H1 (cell line): ENCODE data around the gene COL19A1.

Experiments
- CTCF ChIP-seq, 3 experiments: IDR thresholded peaks; 1 replicate in 2 of 3; 2 replicates in 1 of 3; pipeline versions ENCODE4 v1.5.1 to v1.6.1; 2011; ENCODE audit warnings: low read length in 3 of 3, mild to moderate bottlenecking in 3 of 3, inconsistent platforms in 2 of 3, low read depth in 1 of 3, moderate library complexity in 1 of 3; ENCODE audit not compliant: insufficient read depth in 1 of 3; ENCODE audit errors: control extremely low read depth in 1 of 3
- POLR2A ChIP-seq, 2 experiments: IDR thresholded peaks; 1 replicate in 1 of 2; 2 replicates in 1 of 2; pipeline ENCODE4 v1.6.1; 2011; ENCODE audit warnings: low read depth in 2 of 2, low read length in 2 of 2, mild to moderate bottlenecking in 2 of 2; ENCODE audit errors: control extremely low read depth in 1 of 2
- POLR2AphosphoS5 ChIP-seq: IDR thresholded peaks from 2 replicates; pipeline ENCODE4 v1.6.1; 2011; ENCODE audit warnings: low read depth, low read length
- SP2 ChIP-seq: IDR thresholded peaks from 2 replicates; pipeline ENCODE4 v1.6.1; 2012; ENCODE audit warnings: mild to moderate bottlenecking, low read length, inconsistent platforms
- TAF1 ChIP-seq: IDR thresholded peaks from 2 replicates; pipeline ENCODE4 v1.6.1; 2011; ENCODE audit warnings: mild to moderate bottlenecking, low read depth, low read length
- TEAD4 ChIP-seq: IDR thresholded peaks from 2 replicates; pipeline ENCODE4 v1.6.1; 2012; ENCODE audit warnings: low read depth, low read length, inconsistent platforms, mixed read lengths

- TF ChIP-seq CTCF (IDR thresholded peaks at IDR 0.05; ENCODE audit: control extremely low read depth in 1 of 3, insufficient read depth in 1 of 3, low read depth in 1 of 3, low read length in 3 of 3) (no peak), POLR2AphosphoS5 (no peak), TAF1 (no peak), SP2 (no peak), POLR2A (IDR thresholded peaks at IDR 0.05; ENCODE audit: control extremely low read depth in 1 of 2, low read depth in 2 of 2, low read length in 2 of 2) (no peak), TEAD4 (no peak)
These were observed 268.2 kb downstream of the COL19A1 start for GRCh38 chr6:70134542-70134941.
